OCI-LY3 (cell line): ENCODE results near the gene AFP.

ENCODE experiments used
- EZH2phosphoT487 ChIP-seq: fragments of 200-600 bp; shearing (Covaris generic); IDR thresholded peaks from 2 replicates; pipeline ENCODE4 v1.6.1; 2018; ENCODE audit warnings: antibody characterized with exemption, mixed run types, low read depth
- TF ChIP-seq, protein P1 (sequence below): fragments of 200-600, 300-600 bp; sonication (generic); IDR thresholded peaks from 2 replicates; pipeline ENCODE4 v1.5.1; 2014; ENCODE audit warnings: antibody characterized with exemption, low read length, low read depth

DNA sequence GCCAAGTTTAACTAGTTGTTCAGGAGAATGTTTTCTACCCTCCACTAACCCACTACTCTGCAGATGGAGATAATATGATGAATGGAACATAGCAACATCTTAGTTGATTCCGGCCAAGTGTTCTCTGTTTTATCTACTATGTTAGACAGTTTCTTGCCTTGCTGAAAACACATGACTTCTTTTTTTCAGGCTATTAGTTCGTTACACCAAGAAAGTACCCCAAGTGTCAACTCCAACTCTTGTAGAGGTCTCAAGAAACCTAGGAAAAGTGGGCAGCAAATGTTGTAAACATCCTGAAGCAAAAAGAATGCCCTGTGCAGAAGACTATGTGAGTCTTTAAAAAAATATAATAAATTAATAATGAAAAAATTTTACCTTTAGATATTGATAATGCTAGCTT lies 18.7 kb upstream of the AFP start:
- TF ChIP-seq, protein P1, sequence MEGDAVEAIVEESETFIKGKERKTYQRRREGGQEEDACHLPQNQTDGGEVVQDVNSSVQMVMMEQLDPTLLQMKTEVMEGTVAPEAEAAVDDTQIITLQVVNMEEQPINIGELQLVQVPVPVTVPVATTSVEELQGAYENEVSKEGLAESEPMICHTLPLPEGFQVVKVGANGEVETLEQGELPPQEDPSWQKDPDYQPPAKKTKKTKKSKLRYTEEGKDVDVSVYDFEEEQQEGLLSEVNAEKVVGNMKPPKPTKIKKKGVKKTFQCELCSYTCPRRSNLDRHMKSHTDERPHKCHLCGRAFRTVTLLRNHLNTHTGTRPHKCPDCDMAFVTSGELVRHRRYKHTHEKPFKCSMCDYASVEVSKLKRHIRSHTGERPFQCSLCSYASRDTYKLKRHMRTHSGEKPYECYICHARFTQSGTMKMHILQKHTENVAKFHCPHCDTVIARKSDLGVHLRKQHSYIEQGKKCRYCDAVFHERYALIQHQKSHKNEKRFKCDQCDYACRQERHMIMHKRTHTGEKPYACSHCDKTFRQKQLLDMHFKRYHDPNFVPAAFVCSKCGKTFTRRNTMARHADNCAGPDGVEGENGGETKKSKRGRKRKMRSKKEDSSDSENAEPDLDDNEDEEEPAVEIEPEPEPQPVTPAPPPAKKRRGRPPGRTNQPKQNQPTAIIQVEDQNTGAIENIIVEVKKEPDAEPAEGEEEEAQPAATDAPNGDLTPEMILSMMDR = no peak
- TF ChIP-seq EZH2phosphoT487 = no peak
